ENCODE data around the gene NCOA3. TPM values are rescaled to one million over a fixed set of nuclear protein-coding genes. Genes with fewer than 3 reads are reported as not detected.
A peak's percentile ranks its signal among the peaks of the same experiment; 100 is the strongest.

NCOA3 gene
- total RNA-seq, 1 experiment from 2014 or later, result 16.8 TPM

GRCh38 chr20:47521059-47521808 lies 19.5 kb downstream of the NCOA3 start:
- DNase-seq (ENCODE audit: low read depth, low spot score), result no peak
- in situ Hi-C loops (cut with HindIII; ENCODE audit: low pct_unique_long_range_greater_than_20kb, low sequenced_read_pairs), result no loop called here

- no peak for DNase-seq (ENCODE audit: low read depth, low spot score)
- in situ Hi-C loops (cut with HindIII; ENCODE audit: low pct_unique_long_range_greater_than_20kb, low sequenced_read_pairs), result no loop called here
Observed at GRCh38 chr20:47524015-47524784, 22.5 kb downstream of the NCOA3 start.

DNA sequence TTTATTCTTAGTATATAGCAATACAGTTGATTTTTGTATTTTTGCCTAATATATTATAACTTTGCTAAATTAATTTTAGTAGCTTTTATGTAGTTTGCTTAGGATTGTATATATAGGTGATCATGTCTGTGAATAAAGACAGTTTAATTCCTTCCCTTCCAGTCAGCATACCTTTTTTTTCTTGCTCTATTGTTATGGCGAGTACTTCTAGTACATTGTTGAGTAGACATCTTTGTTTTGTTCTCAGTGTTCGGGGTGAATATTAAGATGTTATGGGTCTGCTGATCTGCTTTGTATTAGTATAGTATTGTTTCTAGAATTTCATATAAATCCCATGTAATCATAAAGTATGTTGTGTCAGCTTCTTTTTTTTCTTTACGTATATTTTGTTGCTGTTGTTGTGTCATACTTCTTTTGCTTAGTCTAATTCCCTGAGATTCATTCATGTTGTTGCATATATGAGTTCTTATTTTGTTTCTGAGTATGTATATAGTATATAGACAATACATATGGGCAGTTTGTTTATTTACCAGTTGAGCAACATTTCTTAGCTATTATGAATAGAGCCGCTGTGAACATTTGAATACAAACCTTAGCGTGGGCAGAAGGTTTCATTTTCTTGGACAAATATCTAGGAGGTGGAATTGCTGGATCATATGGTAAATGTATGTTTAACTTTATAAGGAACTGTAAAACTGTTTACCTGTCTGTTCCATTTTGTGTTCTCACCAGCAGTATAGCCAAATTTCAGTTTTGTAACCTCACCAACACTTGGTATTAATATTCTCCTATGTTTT lies 25.5 kb downstream of the NCOA3 start:
- DNase-seq (ENCODE audit: low read depth, low spot score), result no peak
- in situ Hi-C loops (cut with HindIII; ENCODE audit: low pct_unique_long_range_greater_than_20kb, low sequenced_read_pairs), result no loop called here

- no peak for DNase-seq (ENCODE audit: low read depth, low spot score)
- in situ Hi-C loops (cut with HindIII; ENCODE audit: low pct_unique_long_range_greater_than_20kb, low sequenced_read_pairs), result no loop called here
Observed at GRCh38 chr20:47529840-47530239, 28.2 kb downstream of the NCOA3 start.

GRCh38 chr20:47531458-47531857 lies 29.8 kb downstream of the NCOA3 start:
- in situ Hi-C loops (cut with HindIII; ENCODE audit: low pct_unique_long_range_greater_than_20kb, low sequenced_read_pairs), result no loop called here
- no peak for DNase-seq (ENCODE audit: low read depth, low spot score)

DNA sequence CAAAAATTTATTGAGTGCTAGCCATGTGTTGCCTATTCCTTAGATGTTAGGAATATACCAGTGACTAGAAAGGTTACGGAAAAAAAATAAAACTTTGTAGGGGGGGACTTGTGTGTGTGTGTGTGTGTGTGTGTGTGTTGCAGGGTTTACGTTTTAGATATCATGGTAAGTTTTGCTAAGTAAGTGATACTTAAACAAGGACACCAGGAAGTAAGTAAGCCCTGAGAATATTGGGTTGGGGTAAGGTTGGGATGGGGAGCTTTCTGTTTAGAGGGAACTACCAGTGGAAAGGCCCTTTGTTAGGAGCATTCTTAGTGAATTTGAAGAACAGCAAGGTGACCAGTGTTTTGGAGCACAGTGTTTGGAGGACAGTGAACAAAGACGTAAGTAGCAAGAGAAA lies 30.3 kb downstream of the NCOA3 start:
- in situ Hi-C loops (cut with HindIII; ENCODE audit: low pct_unique_long_range_greater_than_20kb, low sequenced_read_pairs), result no loop called here

GRCh38 chr20:47533518-47534062 lies 31.9 kb downstream of the NCOA3 start:
- no peak for DNase-seq (ENCODE audit: low read depth, low spot score)
- in situ Hi-C loops (cut with HindIII; ENCODE audit: low pct_unique_long_range_greater_than_20kb, low sequenced_read_pairs), result no loop called here

More for the DNA sequence above, 30.3 kb downstream of the NCOA3 start:
- DNase-seq (ENCODE audit: low read depth, low spot score), result no peak

DNA sequence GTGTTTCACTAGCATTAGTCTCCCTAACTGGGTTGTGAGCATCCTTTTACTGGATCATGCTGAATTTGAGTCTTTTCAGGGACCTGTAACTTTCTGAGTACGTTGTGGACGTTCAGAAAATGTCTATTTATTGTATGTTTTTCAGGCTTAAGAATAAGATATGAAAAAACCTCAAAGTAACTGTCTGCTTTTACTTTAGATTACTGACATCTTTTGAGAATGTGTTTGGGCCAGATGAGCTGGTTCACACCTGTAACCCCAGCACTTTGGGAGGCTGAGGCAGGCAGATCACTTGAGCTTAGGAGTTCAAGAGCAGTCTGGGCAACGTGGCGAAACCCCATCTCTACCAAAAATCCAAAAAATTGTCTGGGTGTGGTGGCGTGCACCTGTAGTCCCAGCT lies 32.7 kb downstream of the NCOA3 start:
- in situ Hi-C loops (cut with HindIII; ENCODE audit: low pct_unique_long_range_greater_than_20kb, low sequenced_read_pairs), result no loop called here
- DNase-seq (ENCODE audit: low read depth, low spot score), result no peak

DNA sequence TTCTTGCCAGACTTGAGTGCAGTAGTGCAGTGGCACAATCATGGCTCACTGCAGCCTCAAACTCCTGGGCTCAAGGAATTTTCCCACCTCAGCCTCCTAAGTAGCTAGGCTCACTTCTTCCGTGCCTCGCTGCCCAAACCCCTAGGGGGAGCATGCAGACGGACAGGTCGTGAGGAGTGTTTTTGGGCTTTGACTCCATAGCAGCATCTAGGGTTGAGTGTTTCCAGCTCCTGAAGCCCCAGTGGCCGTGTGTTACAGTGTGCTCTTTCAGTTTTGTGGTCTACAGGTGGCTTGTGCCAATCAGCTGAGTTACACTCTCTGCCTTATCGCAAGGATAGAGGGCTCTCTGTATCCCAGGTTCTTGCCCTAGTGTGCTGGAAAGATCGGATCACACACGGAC lies 33.4 kb downstream of the NCOA3 start:
- in situ Hi-C loops (cut with HindIII; ENCODE audit: low pct_unique_long_range_greater_than_20kb, low sequenced_read_pairs), result no loop called here
- peak; percentile 62 for DNase-seq (ENCODE audit: low read depth, low spot score)

- in situ Hi-C loops (cut with HindIII; ENCODE audit: low pct_unique_long_range_greater_than_20kb, low sequenced_read_pairs), result no loop called here
- no peak for DNase-seq (ENCODE audit: low read depth, low spot score)
Observed at GRCh38 chr20:47535994-47536393, 34.3 kb downstream of the NCOA3 start.

- no peak for DNase-seq (ENCODE audit: low read depth, low spot score)
- in situ Hi-C loops (cut with HindIII; ENCODE audit: low pct_unique_long_range_greater_than_20kb, low sequenced_read_pairs), result no loop called here
Observed at GRCh38 chr20:47540443-47541354, 39.0 kb downstream of the NCOA3 start.

DNA sequence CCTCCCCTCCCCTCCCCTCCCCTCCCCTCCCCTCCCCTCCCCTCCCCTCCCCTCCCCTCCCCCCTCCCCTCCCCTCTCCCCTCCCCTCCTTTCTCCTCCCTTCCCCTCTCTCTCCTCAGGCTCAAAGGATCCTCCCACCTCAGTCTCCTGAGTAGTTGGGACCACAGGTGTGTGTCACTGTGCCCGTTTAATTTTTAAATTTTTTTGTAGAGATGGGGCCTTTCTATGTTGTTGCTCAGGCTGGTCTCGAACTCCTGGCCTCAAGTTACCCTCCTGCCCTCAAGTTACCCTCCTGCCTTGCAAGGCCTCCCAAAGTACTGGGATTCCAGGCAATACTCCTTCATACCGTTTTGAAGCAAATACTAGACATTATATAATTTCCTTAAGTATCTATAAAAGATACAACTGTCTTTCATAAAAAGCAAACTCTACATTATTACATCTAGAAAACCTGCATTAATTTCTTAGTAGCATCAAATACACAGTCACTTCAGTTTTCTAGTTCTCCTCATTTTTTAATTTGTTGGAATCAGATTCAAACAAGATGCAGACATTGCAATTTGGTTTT lies 39.8 kb downstream of the NCOA3 start:
- no peak for DNase-seq (ENCODE audit: low read depth, low spot score)
- in situ Hi-C loops (cut with HindIII; ENCODE audit: low pct_unique_long_range_greater_than_20kb, low sequenced_read_pairs), result no loop called here

- no peak for DNase-seq (ENCODE audit: low read depth, low spot score)
- in situ Hi-C loops (cut with HindIII; ENCODE audit: low pct_unique_long_range_greater_than_20kb, low sequenced_read_pairs), result no loop called here
Observed at GRCh38 chr20:47543006-47543431, 41.3 kb downstream of the NCOA3 start.

- DNase-seq (ENCODE audit: low read depth, low spot score), result no peak
- in situ Hi-C loops (cut with HindIII; ENCODE audit: low pct_unique_long_range_greater_than_20kb, low sequenced_read_pairs), result no loop called here
Observed at GRCh38 chr20:47544240-47544639, 42.6 kb downstream of the NCOA3 start.

- in situ Hi-C loops (cut with HindIII; ENCODE audit: low pct_unique_long_range_greater_than_20kb, low sequenced_read_pairs), result no loop called here
- DNase-seq (ENCODE audit: low read depth, low spot score), result no peak
Observed at GRCh38 chr20:47544852-47545251, 43.2 kb downstream of the NCOA3 start.

- in situ Hi-C loops (cut with HindIII; ENCODE audit: low pct_unique_long_range_greater_than_20kb, low sequenced_read_pairs), result no loop called here
- no peak for DNase-seq (ENCODE audit: low read depth, low spot score)
Observed at GRCh38 chr20:47545499-47545898, 43.8 kb downstream of the NCOA3 start.
